Loucy (cell line): ENCODE measurements around the gene RERGL.
"Not testable (repeated sequence)": the region's sequence is repeated elsewhere in the genome, so short reads cannot be mapped to it uniquely, and the experiment has no call there.

Experiments used
- H2AFZ ChIP-seq: fragments of 200-600 bp; sonication (generic); 2 replicates; pipeline ENCODE4 v1.6.0; 2016; ENCODE audit warnings: antibody characterized with exemption, mild to moderate bottlenecking, low read length, moderate library complexity
- H3F3A ChIP-seq: fragments of 200-600 bp; 2 replicates; pipeline ENCODE4 v1.6.0; 2016; ENCODE audit warnings: antibody characterized with exemption, low read depth, mild to moderate bottlenecking
- H3K27me3 ChIP-seq: fragments of 200-600 bp; sonication (generic); 2 replicates; pipeline ENCODE4 v1.6.1; 2014; ENCODE audit warnings: low read length, mild to moderate bottlenecking; ENCODE audit not compliant: insufficient read depth, poor library complexity, severe bottlenecking
- H3K36me3 ChIP-seq: fragments of 200-600 bp; sonication (generic); 2 replicates; pipeline ENCODE4 v1.6.1; 2016; ENCODE audit warnings: low read length; ENCODE audit not compliant: insufficient read depth
- H3K4me1 ChIP-seq: fragments of 200-600 bp; sonication (generic); 2 replicates; pipeline ENCODE4 v1.5.1; 2014; ENCODE audit warnings: low read length, mild to moderate bottlenecking; ENCODE audit not compliant: insufficient read depth, poor library complexity, severe bottlenecking
- H3K4me2 ChIP-seq: fragments of 200-600 bp; sonication (generic); 2 replicates; pipeline ENCODE4 v1.6.0; 2014; ENCODE audit warnings: antibody characterized with exemption, low read length, low read depth, mild to moderate bottlenecking; ENCODE audit not compliant: poor library complexity, severe bottlenecking
- H3K4me3 ChIP-seq: fragments of 200-600 bp; sonication (generic); 2 replicates; pipeline ENCODE4 v1.5.1; 2014; ENCODE audit warnings: low read length, mild to moderate bottlenecking, mixed read lengths; ENCODE audit not compliant: poor library complexity, severe bottlenecking
- H3K79me2 ChIP-seq: fragments of 200-600 bp; sonication (generic); 2 replicates; pipeline ENCODE4 v1.6.1; 2014; ENCODE audit warnings: low read length; ENCODE audit not compliant: insufficient read depth
- H3K9ac ChIP-seq: fragments of 200-600 bp; sonication (generic); 2 replicates; pipeline ENCODE4 v1.6.0; 2014; ENCODE audit warnings: mild to moderate bottlenecking, low read depth, low read length, moderate library complexity; ENCODE audit not compliant: poor library complexity, severe bottlenecking
- H3K9me2 ChIP-seq: fragments of 200-600 bp; sonication (generic); replicated peaks from 2 replicates; pipeline ENCODE4 v1.6.1; 2016; ENCODE audit warnings: low read depth, low read length, mixed read lengths
- H3K9me3 ChIP-seq: fragments of 200-600 bp; sonication (generic); 2 replicates; pipeline ENCODE4 v1.6.1; 2014; ENCODE audit warnings: mild to moderate bottlenecking, antibody characterized with exemption, low read length, low read depth; ENCODE audit not compliant: insufficient read depth
- H4K20me1 ChIP-seq: fragments of 200-600 bp; sonication (generic); 2 replicates; pipeline ENCODE4 v1.6.0; 2014; ENCODE audit warnings: antibody characterized with exemption, low read length, mild to moderate bottlenecking; ENCODE audit not compliant: insufficient read depth, poor library complexity, severe bottlenecking
- EZH2phosphoT487 ChIP-seq: fragments of 200-600 bp; IDR thresholded peaks from 2 replicates; pipeline ENCODE4 v1.6.1; 2018; ENCODE audit warnings: antibody characterized with exemption, mild to moderate bottlenecking, moderate library complexity, borderline replicate concordance
- TF ChIP-seq, protein P1 (sequence below): fragments of 200-600 bp; sonication (generic); conservative IDR thresholded peaks from 2 replicates; pipeline ENCODE4 v1.5.1; 2014; ENCODE audit warnings: mild to moderate bottlenecking, antibody characterized with exemption, low read length

Gene RERGL

DNA sequence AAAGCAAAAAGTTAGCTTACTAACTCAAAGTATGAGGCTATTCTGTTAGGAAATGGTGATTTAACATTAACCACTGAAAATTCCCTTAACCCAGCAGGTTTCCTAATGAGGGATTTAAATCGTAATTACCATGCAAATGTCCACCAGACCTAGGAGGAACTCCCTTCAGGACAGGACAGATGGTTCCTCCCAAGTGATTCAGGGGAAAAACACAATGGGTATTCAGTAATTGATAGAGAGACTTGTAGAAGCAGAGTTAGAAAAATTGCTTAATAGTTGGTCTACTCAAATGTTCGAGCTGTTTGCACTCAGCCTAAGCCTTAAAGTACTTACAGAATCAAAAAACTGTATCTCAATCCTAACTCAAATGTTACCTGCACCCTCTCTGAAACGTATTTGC is 21.6 kb downstream of the RERGL start:
- Histone ChIP-seq H3K4me1 (no peaks in the 10 kb centered on the region), H3K4me2 (no peak overlapping the region), H2AFZ (no peak overlapping the region), H3F3A (no peaks in the 10 kb centered on the region), H3K79me2 (no peaks in the 10 kb centered on the region), H3K36me3 (no peaks in the 10 kb centered on the region), H3K27me3 (no peaks in the 10 kb centered on the region), H3K9ac (no peak overlapping the region), H3K9me2 (no peaks in the 10 kb centered on the region), H3K4me3 (no peak overlapping the region), H4K20me1 (no peaks in the 10 kb centered on the region), H3K9me3 (no peaks in the 10 kb centered on the region)
- TF ChIP-seq, protein P1, sequence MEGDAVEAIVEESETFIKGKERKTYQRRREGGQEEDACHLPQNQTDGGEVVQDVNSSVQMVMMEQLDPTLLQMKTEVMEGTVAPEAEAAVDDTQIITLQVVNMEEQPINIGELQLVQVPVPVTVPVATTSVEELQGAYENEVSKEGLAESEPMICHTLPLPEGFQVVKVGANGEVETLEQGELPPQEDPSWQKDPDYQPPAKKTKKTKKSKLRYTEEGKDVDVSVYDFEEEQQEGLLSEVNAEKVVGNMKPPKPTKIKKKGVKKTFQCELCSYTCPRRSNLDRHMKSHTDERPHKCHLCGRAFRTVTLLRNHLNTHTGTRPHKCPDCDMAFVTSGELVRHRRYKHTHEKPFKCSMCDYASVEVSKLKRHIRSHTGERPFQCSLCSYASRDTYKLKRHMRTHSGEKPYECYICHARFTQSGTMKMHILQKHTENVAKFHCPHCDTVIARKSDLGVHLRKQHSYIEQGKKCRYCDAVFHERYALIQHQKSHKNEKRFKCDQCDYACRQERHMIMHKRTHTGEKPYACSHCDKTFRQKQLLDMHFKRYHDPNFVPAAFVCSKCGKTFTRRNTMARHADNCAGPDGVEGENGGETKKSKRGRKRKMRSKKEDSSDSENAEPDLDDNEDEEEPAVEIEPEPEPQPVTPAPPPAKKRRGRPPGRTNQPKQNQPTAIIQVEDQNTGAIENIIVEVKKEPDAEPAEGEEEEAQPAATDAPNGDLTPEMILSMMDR = no peak
- TF ChIP-seq EZH2phosphoT487 = no peak

DNA sequence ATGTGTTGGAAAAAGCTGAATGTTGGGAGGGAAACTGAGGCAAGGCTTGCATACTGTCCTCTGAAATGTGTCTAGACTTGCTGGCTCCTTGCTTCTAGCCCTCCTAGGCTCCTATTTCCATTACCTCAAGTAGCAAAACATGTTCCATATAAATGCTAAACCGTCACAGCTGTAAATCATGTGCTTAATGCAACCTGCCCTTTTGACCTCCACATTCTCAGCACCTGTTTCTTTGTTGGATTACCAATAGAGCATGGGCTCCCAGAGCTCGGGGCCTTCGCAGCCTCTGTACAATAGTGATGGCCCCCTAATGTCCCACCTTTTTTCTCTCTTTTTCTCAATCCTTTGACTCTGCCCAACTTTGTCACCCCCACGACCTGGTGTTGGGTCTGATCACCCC is 23.3 kb downstream of the RERGL start:
- no peaks in the 10 kb centered on the region for H3F3A ChIP-seq
- H2AFZ ChIP-seq = no peak overlapping the region
- H3K9me2 ChIP-seq = no peaks in the 10 kb centered on the region
- no peaks in the 10 kb centered on the region for H3K79me2 ChIP-seq
- no peak overlapping the region for H3K9ac ChIP-seq
- H3K4me1 ChIP-seq = no peaks in the 10 kb centered on the region
- no peaks in the 10 kb centered on the region for H3K27me3 ChIP-seq
- no peaks in the 10 kb centered on the region for H4K20me1 ChIP-seq
- TF ChIP-seq EZH2phosphoT487 = no peak
- TF ChIP-seq, protein P1 = no peak
- H3K4me3 ChIP-seq = no peak overlapping the region
- H3K4me2 ChIP-seq = no peak overlapping the region
- no peaks in the 10 kb centered on the region; the same call in 1 of the 2 replicates for H3K9me3 ChIP-seq
- H3K36me3 ChIP-seq = no peaks in the 10 kb centered on the region

DNA sequence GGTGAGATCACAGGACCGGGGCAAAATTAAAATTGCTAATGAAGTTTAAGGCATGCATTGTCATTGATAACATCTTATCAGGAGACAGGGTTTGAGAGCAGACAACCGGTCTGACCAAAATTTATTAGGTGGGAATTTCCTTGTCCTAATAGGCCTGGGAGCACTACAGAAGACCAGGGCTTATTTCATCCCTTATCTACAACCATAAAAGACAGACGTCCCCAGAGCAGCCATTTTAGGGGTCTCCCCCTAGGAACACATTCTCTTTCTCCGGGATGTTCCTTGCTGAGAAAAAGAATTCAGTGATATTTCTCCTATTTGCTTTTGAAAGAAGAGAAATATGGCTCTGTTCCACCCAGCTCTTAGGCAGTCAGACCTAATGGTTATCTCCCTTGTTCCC is 27.1 kb downstream of the RERGL start:
- H3K9ac ChIP-seq, H3K9me2 ChIP-seq: not testable (repeated sequence)

GRCh38 chr12:18057051-18057450 is 32.9 kb downstream of the RERGL start:
- H2AFZ ChIP-seq = no peak overlapping the region
- no peaks in the 10 kb centered on the region for H3K27me3 ChIP-seq

More for the DNA sequence above, 27.1 kb downstream of the RERGL start:
- not testable (repeated sequence) for H3F3A ChIP-seq, H3K9me3 ChIP-seq, H4K20me1 ChIP-seq, H3K4me1 ChIP-seq, H3K36me3 ChIP-seq, H2AFZ ChIP-seq, H3K79me2 ChIP-seq, H3K27me3 ChIP-seq, H3K4me3 ChIP-seq, H3K4me2 ChIP-seq

More at GRCh38 chr12:18057051-18057450, 32.9 kb downstream of the RERGL start:
- H3K4me1 ChIP-seq = no peaks in the 10 kb centered on the region
- H3K9me2 ChIP-seq = no peaks in the 10 kb centered on the region
- H3K4me2 ChIP-seq = no peak overlapping the region
- H3K79me2 ChIP-seq = no peaks in the 10 kb centered on the region
- H3K9ac ChIP-seq = no peak overlapping the region
- H3F3A ChIP-seq = no peaks in the 10 kb centered on the region
- H3K9me3 ChIP-seq = no peaks in the 10 kb centered on the region; the same call in 1 of the 2 replicates
- no peak for TF ChIP-seq EZH2phosphoT487
- TF ChIP-seq, protein P1 = no peak
- H3K36me3 ChIP-seq = no peaks in the 10 kb centered on the region
- no peak overlapping the region for H3K4me3 ChIP-seq
- no peaks in the 10 kb centered on the region for H4K20me1 ChIP-seq
